GM23338 (cell line): ENCODE data around the gene PF4V1. TPM values are rescaled to one million over a fixed set of nuclear protein-coding genes. Genes with fewer than 3 reads are reported as not detected.

Experiments used
- ATAC-seq: fragments of 200-7000 bp; cut with Tn5 transposase; 3 replicates; pipeline ENCODE4 v1.9.1; 2020
- DNase-seq: peaks from one replicate; pipeline ENCODE4 v3.0.0-alpha.2; 2015; ENCODE audit warnings: low spot score
- H2AFZ ChIP-seq: fragments of 200-600 bp; sonication (generic); 2 replicates; pipeline ENCODE4 v1.8.0; 2016; ENCODE audit warnings: antibody characterized with exemption, mild to moderate bottlenecking, moderate library complexity
- H3F3A ChIP-seq: fragments of 200-600 bp; sonication (generic); replicated peaks from 2 replicates; pipeline ENCODE4 v1.8.0; 2017; ENCODE audit warnings: antibody characterized with exemption, mixed run types, low read depth
- H3K27ac ChIP-seq: fragments of 200-600 bp; sonication (generic); 2 replicates; pipeline ENCODE4 v1.6.1; 2016; ENCODE audit warnings: low read depth
- H3K27me3 ChIP-seq: fragments of 200-600 bp; sonication (generic); 2 replicates; pipeline ENCODE4 v1.8.0; 2016; ENCODE audit warnings: mild to moderate bottlenecking, mixed run types, moderate library complexity; ENCODE audit not compliant: insufficient read depth
- H3K36me3 ChIP-seq: fragments of 200-600 bp; sonication (generic); 2 replicates; pipeline ENCODE4 v1.8.0; 2016; ENCODE audit warnings: mild to moderate bottlenecking; ENCODE audit not compliant: insufficient read depth
- H3K4me1 ChIP-seq: fragments of 200-600 bp; sonication (generic); 2 replicates; pipeline ENCODE4 v1.8.0; 2016; ENCODE audit warnings: mild to moderate bottlenecking, moderate library complexity; ENCODE audit not compliant: insufficient read depth
- H3K4me2 ChIP-seq: fragments of 200-600 bp; sonication (generic); 2 replicates; pipeline ENCODE4 v1.7.1; 2017; ENCODE audit warnings: mixed run types
- H3K4me3 ChIP-seq: fragments of 200-600 bp; sonication (generic); 2 replicates; pipeline ENCODE4 v1.6.1; 2016; ENCODE audit warnings: mixed run types
- H3K79me2 ChIP-seq: fragments of 200-600 bp; sonication (generic); replicated peaks from 2 replicates; pipeline ENCODE4 v1.8.0; 2017; ENCODE audit warnings: mild to moderate bottlenecking; ENCODE audit not compliant: insufficient read depth
- H3K9me2 ChIP-seq: fragments of 200-600 bp; sonication (generic); 2 replicates; pipeline ENCODE4 v1.8.0; 2017; ENCODE audit not compliant: insufficient read depth
- H4K20me1 ChIP-seq: fragments of 200-600 bp; sonication (generic); replicated peaks from 2 replicates; pipeline ENCODE4 v1.8.0; 2017; ENCODE audit warnings: mild to moderate bottlenecking; ENCODE audit not compliant: insufficient read depth
- H3K27ac Mint-ChIP-seq: 2 replicates; pipeline ENCODE4 v1.8.0; 2020; ENCODE audit warnings: inconsistent platforms, mild to moderate bottlenecking, moderate library complexity, mixed read lengths
- H3K27me3 Mint-ChIP-seq: 3 replicates; pipeline ENCODE4 v1.8.0; 2022; ENCODE audit warnings: low read depth, mild to moderate bottlenecking, moderate library complexity, mixed read lengths, inconsistent platforms; ENCODE audit not compliant: insufficient read depth, poor library complexity
- H3K36me3 Mint-ChIP-seq: 3 replicates; pipeline ENCODE4 v1.8.0; 2021; ENCODE audit warnings: low read depth, mild to moderate bottlenecking, inconsistent platforms, moderate library complexity, mixed read lengths
- H3K4me1 Mint-ChIP-seq: 3 replicates; pipeline ENCODE4 v1.8.0; 2020; ENCODE audit warnings: mild to moderate bottlenecking, inconsistent platforms, mixed read lengths
- H3K4me3 Mint-ChIP-seq: 3 replicates; pipeline ENCODE4 v1.8.0; 2021; ENCODE audit warnings: moderate library complexity, mild to moderate bottlenecking, inconsistent platforms, mixed read lengths
- H3K9me3 Mint-ChIP-seq: 3 replicates; pipeline ENCODE4 v1.8.0; 2020; ENCODE audit warnings: moderate library complexity, mild to moderate bottlenecking, inconsistent platforms, mixed read lengths
- CREB1 ChIP-seq: fragments of 250-450 bp; sonication (Bioruptor Pico); IDR thresholded peaks from 2 replicates; pipeline ENCODE4 v1.5.0; 2020; ENCODE audit warnings: low read depth, mild to moderate bottlenecking, moderate library complexity
- CTCF ChIP-seq, 2 experiments: fragments of 200-600 bp in 1 of 2; sonication (generic) in 1 of 2; conservative IDR thresholded peaks; 2 replicates each; pipeline versions ENCODE4 v1.5.1 to v1.6.1; 2016 to 2017; ENCODE audit warnings: antibody characterized with exemption in 2 of 2, low read depth in 2 of 2, mild to moderate bottlenecking in 2 of 2, moderate library complexity in 1 of 2
- EZH2 ChIP-seq: fragments of 200-600 bp; sonication (generic); IDR thresholded peaks from one replicate; pipeline ENCODE4 v1.8.0; 2017; ENCODE audit warnings: antibody characterized with exemption, mild to moderate bottlenecking, low read depth; ENCODE audit not compliant: unreplicated experiment
- EZH2phosphoT487 ChIP-seq: fragments of 200-600 bp; sonication (generic); IDR thresholded peaks from one replicate; pipeline ENCODE4 v1.8.1; 2018; ENCODE audit warnings: antibody characterized with exemption; ENCODE audit not compliant: unreplicated experiment
- JUNB ChIP-seq: IDR thresholded peaks from one replicate; pipeline ENCODE4 v1.6.1; 2016; ENCODE audit warnings: antibody characterized with exemption; ENCODE audit not compliant: unreplicated experiment
- NANOG ChIP-seq: IDR thresholded peaks from 2 replicates; pipeline ENCODE4 v1.6.1; 2016; ENCODE audit warnings: antibody characterized with exemption, borderline replicate concordance
- POLR2AphosphoS5 ChIP-seq: IDR thresholded peaks from 2 replicates; pipeline ENCODE4 v1.6.1; 2016; ENCODE audit warnings: antibody characterized with exemption, low read depth
- STAT1 ChIP-seq: IDR thresholded peaks from one replicate; pipeline ENCODE4 v1.6.1; 2016; ENCODE audit warnings: antibody characterized with exemption; ENCODE audit not compliant: unreplicated experiment
- ZNF114 ChIP-seq: fragments of 250-450 bp; sonication (Bioruptor Pico); IDR thresholded peaks from 2 replicates; pipeline ENCODE4 v1.5.0; 2020; ENCODE audit warnings: mild to moderate bottlenecking, moderate library complexity
- ZNF331 ChIP-seq: fragments of 250-450 bp; sonication (Bioruptor Pico); IDR thresholded peaks from 2 replicates; pipeline ENCODE4 v1.5.0; 2020; ENCODE audit warnings: low read depth, mild to moderate bottlenecking, moderate library complexity
- ZNF462 ChIP-seq: fragments of 250-450 bp; sonication (Bioruptor Pico); IDR thresholded peaks from 2 replicates; pipeline ENCODE4 v1.5.0; 2020; ENCODE audit warnings: mild to moderate bottlenecking, moderate library complexity
- polyA plus RNA-seq: library from polyadenylated mRNA; unstranded; fragments of >200 nt; fragmentation: Nextera tagmentation; extraction: Ambion mirVana; gene quantifications from 2 replicates; pipeline ENCODE4 v1.2.1, GENCODE V29; 2016
- total RNA-seq: library from RNA; depleted of rRNA; stranded (reverse); fragments of >200 nt; shearing (Covaris generic); gene quantifications from 2 replicates; pipeline ENCODE4 v1.2.3, GENCODE V29; 2014
- TF ChIP-seq, protein P1 (sequence below): IDR thresholded peaks from 2 replicates; pipeline ENCODE4 v1.6.1; 2016; ENCODE audit warnings: antibody characterized with exemption
- TF ChIP-seq, protein P2 (sequence below): IDR thresholded peaks from one replicate; pipeline ENCODE4 v1.6.1; 2018; ENCODE audit warnings: antibody characterized with exemption; ENCODE audit not compliant: unreplicated experiment

Gene PF4V1
- total and polyA plus RNA-seq, 2 experiments from 2014 or later = 0.66 TPM; not detected in 1

- Mint-ChIP-seq H3K36me3 (no peaks in the 10 kb centered on the region; the same call in 2 of the 3 replicates), H3K9me3 (no peaks in the 10 kb centered on the region; the same call in 2 of the 3 replicates), H3K27me3 (no peaks in the 10 kb centered on the region), H3K4me3 (no peak overlapping the region), H3K27ac (no peak overlapping the region), H3K4me1 (peaks cover 11% of the 10 kb centered on the region)
- H3K4me2 ChIP-seq = no peak overlapping the region
- no peak overlapping the region for H3K4me3 ChIP-seq
- H3K4me1 ChIP-seq = peaks cover 10% of the 10 kb centered on the region
- no peaks in the 10 kb centered on the region for H3K27me3 ChIP-seq
- H3K36me3 ChIP-seq = no peaks in the 10 kb centered on the region
- no peak overlapping the region; the same call in 1 of the 2 replicates for H2AFZ ChIP-seq
- TF ChIP-seq JUNB (no peak), ZNF462 (CRISPR knock-in tag) (no peak), CTCF (conservative IDR thresholded peaks at IDR 0.05; ENCODE audit: low read depth in 2 of 2) (no peak), EZH2 (no peak), CREB1 (CRISPR knock-in tag) (no peak), ZNF114 (no peak), EZH2phosphoT487 (no peak), STAT1 (no peak), NANOG (no peak), POLR2AphosphoS5 (no peak), ZNF331 (CRISPR knock-in tag) (no peak)
- TF ChIP-seq, protein P1, sequence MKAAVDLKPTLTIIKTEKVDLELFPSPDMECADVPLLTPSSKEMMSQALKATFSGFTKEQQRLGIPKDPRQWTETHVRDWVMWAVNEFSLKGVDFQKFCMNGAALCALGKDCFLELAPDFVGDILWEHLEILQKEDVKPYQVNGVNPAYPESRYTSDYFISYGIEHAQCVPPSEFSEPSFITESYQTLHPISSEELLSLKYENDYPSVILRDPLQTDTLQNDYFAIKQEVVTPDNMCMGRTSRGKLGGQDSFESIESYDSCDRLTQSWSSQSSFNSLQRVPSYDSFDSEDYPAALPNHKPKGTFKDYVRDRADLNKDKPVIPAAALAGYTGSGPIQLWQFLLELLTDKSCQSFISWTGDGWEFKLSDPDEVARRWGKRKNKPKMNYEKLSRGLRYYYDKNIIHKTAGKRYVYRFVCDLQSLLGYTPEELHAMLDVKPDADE = no peak
- TF ChIP-seq, protein P2, sequence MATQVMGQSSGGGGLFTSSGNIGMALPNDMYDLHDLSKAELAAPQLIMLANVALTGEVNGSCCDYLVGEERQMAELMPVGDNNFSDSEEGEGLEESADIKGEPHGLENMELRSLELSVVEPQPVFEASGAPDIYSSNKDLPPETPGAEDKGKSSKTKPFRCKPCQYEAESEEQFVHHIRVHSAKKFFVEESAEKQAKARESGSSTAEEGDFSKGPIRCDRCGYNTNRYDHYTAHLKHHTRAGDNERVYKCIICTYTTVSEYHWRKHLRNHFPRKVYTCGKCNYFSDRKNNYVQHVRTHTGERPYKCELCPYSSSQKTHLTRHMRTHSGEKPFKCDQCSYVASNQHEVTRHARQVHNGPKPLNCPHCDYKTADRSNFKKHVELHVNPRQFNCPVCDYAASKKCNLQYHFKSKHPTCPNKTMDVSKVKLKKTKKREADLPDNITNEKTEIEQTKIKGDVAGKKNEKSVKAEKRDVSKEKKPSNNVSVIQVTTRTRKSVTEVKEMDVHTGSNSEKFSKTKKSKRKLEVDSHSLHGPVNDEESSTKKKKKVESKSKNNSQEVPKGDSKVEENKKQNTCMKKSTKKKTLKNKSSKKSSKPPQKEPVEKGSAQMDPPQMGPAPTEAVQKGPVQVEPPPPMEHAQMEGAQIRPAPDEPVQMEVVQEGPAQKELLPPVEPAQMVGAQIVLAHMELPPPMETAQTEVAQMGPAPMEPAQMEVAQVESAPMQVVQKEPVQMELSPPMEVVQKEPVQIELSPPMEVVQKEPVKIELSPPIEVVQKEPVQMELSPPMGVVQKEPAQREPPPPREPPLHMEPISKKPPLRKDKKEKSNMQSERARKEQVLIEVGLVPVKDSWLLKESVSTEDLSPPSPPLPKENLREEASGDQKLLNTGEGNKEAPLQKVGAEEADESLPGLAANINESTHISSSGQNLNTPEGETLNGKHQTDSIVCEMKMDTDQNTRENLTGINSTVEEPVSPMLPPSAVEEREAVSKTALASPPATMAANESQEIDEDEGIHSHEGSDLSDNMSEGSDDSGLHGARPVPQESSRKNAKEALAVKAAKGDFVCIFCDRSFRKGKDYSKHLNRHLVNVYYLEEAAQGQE = no peak
- H3K27ac ChIP-seq = no peak overlapping the region
- H3K9me2 ChIP-seq = peaks cover 14% of the 10 kb centered on the region
- no peaks in the 10 kb centered on the region for H4K20me1 ChIP-seq
- no peak for ATAC-seq
- DNase-seq = no peak
- no peaks in the 10 kb centered on the region for H3F3A ChIP-seq
- H3K79me2 ChIP-seq = no peaks in the 10 kb centered on the region
Observed at GRCh38 chr4:73821325-73821724, 31.8 kb upstream of the PF4V1 start.
